MM.1S (cell line): Measurements from ENCODE around the gene RBM42.

ENCODE experiments used
- CTCF ChIP-seq: fragments of 300-600 bp; sonication (generic); IDR thresholded peaks from 2 replicates; pipeline ENCODE4 v1.5.1; 2016; ENCODE audit warnings: antibody characterized with exemption, low read length, mixed read lengths
- EZH2 ChIP-seq: fragments of 300-600 bp; sonication (generic); optimal IDR thresholded peaks from 2 replicates; pipeline ENCODE3; 2017; ENCODE audit warnings: low read depth, mild to moderate bottlenecking, antibody characterized with exemption, low read length, mixed read lengths

- no peak for TF ChIP-seq CTCF
- TF ChIP-seq EZH2, result no peak
These were observed 15.3 kb upstream of the RBM42 start for GRCh38 chr19:35613574-35613973.
